ENCODE data around the gene NABP2. TPM values are rescaled to one million over a fixed set of nuclear protein-coding genes. Genes with fewer than 3 reads are reported as not detected.
"Not testable (repeated sequence)": the region's sequence is repeated elsewhere in the genome, so short reads cannot be mapped to it uniquely, and the experiment has no call there.

NABP2 gene
- total RNA-seq, 4 donors from 2014 or later, result 13.2 to 24.3 (median 17.2) TPM

DNA sequence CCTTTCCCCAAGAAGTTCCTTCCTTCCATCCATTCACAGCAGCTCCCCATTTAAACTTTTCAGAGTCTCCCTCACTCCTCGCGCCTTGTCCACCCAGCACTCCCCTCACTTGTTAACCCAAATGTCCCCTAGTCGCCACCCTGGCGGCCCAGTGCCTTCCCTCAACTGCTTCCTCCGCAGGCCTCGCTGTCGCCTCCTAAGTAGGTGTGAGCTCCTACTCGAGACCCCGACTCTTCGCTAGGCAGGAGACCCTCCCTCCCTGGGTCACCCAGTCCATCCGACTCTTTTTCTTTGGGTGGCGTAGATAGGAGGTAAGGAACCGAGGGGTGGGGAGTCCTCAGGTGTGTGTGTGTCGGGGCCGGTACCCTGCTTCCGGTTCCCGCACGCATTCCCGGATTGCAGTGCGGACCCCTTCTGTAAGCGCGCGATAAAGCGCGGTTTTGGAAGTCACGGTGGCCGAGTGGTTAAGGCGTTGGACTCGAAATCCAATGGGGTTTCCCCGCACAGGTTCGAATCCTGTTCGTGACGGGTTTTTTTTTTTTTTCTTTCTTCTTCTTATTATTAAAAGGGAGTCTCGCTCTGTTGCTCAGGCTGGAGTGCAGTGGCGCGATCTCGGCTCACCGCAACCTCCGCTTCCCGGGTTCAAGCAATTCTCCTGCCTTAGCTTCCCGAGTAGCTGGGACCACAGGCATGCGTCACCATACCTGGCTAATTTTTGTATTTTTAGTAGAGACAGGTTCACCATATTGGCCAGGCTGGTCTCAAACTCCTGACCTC, 34.0 kb upstream of the NABP2 start:
- TF ChIP-seq, protein P1, sequence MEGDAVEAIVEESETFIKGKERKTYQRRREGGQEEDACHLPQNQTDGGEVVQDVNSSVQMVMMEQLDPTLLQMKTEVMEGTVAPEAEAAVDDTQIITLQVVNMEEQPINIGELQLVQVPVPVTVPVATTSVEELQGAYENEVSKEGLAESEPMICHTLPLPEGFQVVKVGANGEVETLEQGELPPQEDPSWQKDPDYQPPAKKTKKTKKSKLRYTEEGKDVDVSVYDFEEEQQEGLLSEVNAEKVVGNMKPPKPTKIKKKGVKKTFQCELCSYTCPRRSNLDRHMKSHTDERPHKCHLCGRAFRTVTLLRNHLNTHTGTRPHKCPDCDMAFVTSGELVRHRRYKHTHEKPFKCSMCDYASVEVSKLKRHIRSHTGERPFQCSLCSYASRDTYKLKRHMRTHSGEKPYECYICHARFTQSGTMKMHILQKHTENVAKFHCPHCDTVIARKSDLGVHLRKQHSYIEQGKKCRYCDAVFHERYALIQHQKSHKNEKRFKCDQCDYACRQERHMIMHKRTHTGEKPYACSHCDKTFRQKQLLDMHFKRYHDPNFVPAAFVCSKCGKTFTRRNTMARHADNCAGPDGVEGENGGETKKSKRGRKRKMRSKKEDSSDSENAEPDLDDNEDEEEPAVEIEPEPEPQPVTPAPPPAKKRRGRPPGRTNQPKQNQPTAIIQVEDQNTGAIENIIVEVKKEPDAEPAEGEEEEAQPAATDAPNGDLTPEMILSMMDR (IDR thresholded peaks at IDR 0.05), result peak in 1 of 3 donors; percentile 14
- DNase-seq (ENCODE audit: low spot score) (peak; percentile 85), ATAC-seq (ENCODE audit: low FRiP score) (peak; percentile 61)

DNA sequence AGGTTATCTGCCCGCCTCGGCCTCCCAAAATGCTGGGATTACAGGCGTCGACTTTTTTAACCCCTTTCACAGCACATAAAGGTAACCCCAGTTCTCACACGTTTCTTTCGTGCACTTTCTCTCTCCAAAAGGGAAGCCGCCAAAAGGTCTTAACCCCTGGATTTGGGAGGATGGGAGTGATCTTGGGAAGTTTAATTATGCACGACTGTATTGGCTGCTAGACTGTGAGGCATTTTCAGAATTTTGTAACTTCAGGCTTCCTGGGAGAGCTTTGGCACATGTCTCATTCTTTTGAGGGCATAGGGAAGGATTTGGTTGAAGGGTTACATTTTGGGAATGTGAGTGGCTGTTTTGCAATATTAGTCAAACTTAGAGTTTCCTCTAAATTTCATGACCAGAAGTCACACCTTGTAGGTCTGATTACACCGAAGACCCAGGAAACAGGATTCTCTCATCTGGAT, 33.4 kb upstream of the NABP2 start:
- ATAC-seq (ENCODE audit: low FRiP score) (peak; percentile 30), DNase-seq (ENCODE audit: low spot score) (no peak)
- TF ChIP-seq, protein P1 (IDR thresholded peaks at IDR 0.05), result no peak

DNA sequence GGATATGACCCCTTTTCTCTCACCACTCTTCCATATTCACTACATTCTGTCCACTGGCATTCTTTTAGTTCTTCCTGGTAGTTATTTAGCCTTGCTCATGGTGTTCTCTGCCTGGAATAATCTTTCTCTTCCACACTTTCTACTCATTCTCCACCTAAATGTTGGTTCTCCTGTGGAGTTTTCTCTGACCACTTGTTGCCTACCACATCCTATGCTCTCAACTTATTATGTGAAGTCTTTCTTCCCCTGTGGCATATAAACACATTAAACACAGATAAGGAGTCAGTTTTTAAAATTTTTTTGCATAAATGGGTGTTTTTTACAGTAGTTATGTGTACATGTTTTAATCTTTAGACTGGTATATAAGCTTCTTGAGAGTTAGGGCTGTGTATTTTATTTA, 31.6 kb upstream of the NABP2 start:
- DNase-seq (ENCODE audit: low spot score), result no peak
- TF ChIP-seq, protein P1 (IDR thresholded peaks at IDR 0.05), result no peak
- no peak for ATAC-seq (ENCODE audit: low FRiP score)

DNA sequence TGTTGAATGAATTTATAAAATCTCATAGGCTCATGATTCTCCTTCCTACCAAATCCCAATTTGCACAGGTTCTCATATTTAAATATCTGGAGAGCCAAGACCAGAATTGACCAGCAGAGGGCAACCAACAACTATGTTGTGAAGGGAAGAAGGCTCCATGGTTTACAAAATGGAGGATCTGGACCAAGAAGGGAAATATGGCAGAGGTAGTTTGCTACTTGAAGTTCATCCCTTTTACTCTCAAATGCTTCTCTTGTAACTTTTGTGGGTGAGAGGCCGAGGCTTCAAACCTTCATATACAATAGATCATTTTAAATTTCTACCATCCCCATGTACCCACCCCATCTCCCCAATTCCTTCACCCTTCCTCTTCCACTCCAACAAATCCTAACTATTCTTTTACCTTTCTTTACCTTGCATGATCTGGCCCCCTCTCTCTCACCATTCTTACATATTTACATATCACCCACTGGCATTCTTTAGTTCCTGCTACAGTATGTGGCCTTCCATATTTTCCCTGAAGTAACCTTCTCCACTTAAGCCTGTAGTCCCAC, 31.0 kb upstream of the NABP2 start:
- TF ChIP-seq, protein P1 (IDR thresholded peaks at IDR 0.05), result peak in 2 of 3 donors; percentile 3 to 57
- no peak for ATAC-seq (ENCODE audit: low FRiP score)
- DNase-seq (ENCODE audit: low spot score), result peak; percentile 82

DNA sequence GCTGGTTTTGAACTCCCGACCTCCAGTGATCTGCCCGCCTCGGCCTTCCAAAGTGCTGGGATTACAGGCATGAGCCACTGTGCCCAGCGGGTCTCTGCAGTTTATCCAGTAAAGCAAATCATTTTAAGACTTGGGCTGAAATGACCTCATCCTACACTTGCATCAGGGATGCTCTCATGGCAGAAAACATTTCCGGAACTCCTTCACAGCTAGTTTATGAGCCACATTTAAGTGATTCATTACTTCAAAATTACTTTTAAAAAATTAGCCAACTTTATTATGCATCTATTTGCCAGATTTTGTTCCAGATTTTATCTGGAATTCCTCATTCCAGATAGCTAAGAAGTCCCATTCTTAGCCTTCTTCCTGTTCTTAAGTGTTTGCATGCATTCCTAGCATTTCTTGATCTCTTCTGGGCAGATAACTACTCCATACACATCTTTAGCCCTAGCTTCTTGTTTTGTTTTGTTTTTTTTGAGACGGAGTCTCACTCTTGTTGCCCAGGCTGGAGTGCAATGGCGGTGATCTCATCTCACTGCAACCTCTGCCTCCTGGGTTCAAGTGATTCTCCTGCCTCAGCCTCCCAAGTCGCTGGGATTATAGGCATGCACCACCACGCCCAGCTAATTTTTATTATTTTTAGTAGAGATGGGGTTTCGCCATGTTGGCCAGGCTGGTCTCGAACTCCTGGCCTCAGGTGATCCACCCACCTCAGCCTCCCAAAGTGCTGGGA, 27.2 kb upstream of the NABP2 start:
- ATAC-seq (ENCODE audit: low FRiP score), result peak; percentile 91
- DNase-seq (ENCODE audit: low spot score), result not testable (repeated sequence)

DNA sequence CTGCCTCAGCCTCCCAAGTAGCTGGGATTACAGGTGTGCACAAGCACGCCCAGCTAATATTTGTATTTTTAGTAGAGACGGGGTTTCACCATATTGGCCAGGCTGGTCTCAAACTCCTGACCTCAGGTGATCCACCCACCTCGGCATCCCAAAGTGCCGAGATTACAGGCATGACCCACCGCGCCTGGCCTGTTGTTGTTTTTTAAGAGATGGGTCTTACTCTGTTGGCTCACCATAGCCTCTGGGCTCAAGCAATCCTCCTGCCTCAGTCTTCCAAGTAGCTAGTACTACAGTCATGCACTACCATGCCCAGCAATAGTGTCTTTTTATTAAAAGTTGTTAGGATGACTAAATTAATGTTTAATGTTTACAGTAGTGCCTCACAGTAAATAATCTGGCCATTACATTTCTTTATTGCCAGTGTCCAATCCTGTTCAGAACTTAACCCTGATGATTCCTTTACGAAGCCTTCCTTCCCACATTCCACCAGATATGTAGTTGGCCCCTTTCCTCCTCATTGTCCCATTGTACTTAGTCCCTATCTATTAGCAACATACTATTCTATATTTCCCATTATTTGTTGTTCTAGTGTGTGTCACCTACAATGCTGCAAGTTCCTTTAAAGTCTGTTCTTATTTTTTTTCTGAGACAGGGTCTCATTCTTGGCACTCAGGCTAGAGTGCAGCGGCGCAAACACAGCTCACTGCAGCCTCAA, 26.1 kb upstream of the NABP2 start:
- no peak for DNase-seq (ENCODE audit: low spot score)
- TF ChIP-seq, protein P1 (IDR thresholded peaks at IDR 0.05), result no peak
- no peak for ATAC-seq (ENCODE audit: low FRiP score)

DNA sequence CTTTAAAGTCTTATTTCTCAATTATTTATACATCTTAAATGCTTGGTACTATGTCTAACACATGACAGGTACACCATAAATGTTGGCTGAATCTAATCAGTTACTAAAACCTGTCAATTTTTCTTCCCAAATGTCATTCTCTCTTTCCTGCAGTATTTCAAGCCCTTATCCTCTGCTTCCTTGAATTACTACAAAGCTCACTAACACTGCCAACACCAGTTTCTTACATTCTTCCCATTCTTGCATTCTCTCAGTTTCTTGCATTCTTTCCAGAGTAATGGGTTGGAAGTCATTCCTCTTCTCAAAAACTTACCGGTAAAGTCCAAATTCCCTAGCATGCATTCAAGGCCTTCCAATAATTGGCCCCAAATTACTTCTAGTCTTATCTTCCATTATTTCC, 25.3 kb upstream of the NABP2 start:
- TF ChIP-seq, protein P1 (IDR thresholded peaks at IDR 0.05), result no peak
- no peak for DNase-seq (ENCODE audit: low spot score)
- ATAC-seq (ENCODE audit: low FRiP score), result no peak
